Hepatocyte (in vitro differentiated cells): ENCODE results near the gene STK32B. TPM values are rescaled to one million over a fixed set of nuclear protein-coding genes. Genes with fewer than 3 reads are reported as not detected.

Source experiments
- DNase-seq: peaks from one replicate; pipeline ENCODE4 v3.0.0-alpha.2; 2016; ENCODE audit warnings: low spot score
- H2AFZ ChIP-seq: fragments of 200-600 bp; sonication (generic); 2 replicates; pipeline ENCODE4 v1.6.0; 2016; ENCODE audit warnings: antibody characterized with exemption, mild to moderate bottlenecking
- H3K27ac ChIP-seq: fragments of 200-600 bp; sonication (generic); 2 replicates; pipeline ENCODE4 v1.5.1; 2016; ENCODE audit warnings: mild to moderate bottlenecking
- H3K27me3 ChIP-seq: fragments of 200-600 bp; sonication (generic); 2 replicates; pipeline ENCODE4 v1.6.1; 2016
- H3K36me3 ChIP-seq: fragments of 200-600 bp; sonication (generic); replicated peaks from 2 replicates; pipeline ENCODE4 v1.5.1; 2016; ENCODE audit warnings: low read depth; ENCODE audit not compliant: insufficient read depth
- H3K4me1 ChIP-seq: fragments of 200-600 bp; sonication (generic); 2 replicates; pipeline ENCODE4 v1.5.1; 2016; ENCODE audit warnings: mild to moderate bottlenecking, moderate library complexity; ENCODE audit not compliant: insufficient read depth
- H3K4me2 ChIP-seq: fragments of 200-600 bp; sonication (generic); 2 replicates; pipeline ENCODE4 v1.6.0; 2016
- H3K4me3 ChIP-seq: fragments of 200-600 bp; sonication (generic); 2 replicates; pipeline ENCODE4 v1.5.1; 2016; ENCODE audit warnings: mild to moderate bottlenecking
- H3K79me2 ChIP-seq: fragments of 200-600 bp; sonication (generic); 2 replicates; pipeline ENCODE4 v1.6.0; 2017; ENCODE audit warnings: mild to moderate bottlenecking
- H3K9me2 ChIP-seq: fragments of 200-600 bp; sonication (generic); replicated peaks from 2 replicates; pipeline ENCODE4 v1.6.0; 2017; ENCODE audit warnings: mild to moderate bottlenecking; ENCODE audit not compliant: insufficient read depth
- H3K9me3 ChIP-seq: fragments of 200-600 bp; sonication (generic); 2 replicates; pipeline ENCODE4 v1.5.1; 2016; ENCODE audit warnings: low read depth, mild to moderate bottlenecking
- H4K20me1 ChIP-seq: fragments of 200-600 bp; sonication (generic); 2 replicates; pipeline ENCODE4 v1.6.0; 2016; ENCODE audit warnings: mild to moderate bottlenecking; ENCODE audit not compliant: insufficient read depth, poor library complexity, severe bottlenecking
- CTCF ChIP-seq: fragments of 200-600 bp; sonication (generic); IDR thresholded peaks from 2 replicates; pipeline ENCODE4 v1.5.1; 2016; ENCODE audit warnings: antibody characterized with exemption, mild to moderate bottlenecking; ENCODE audit not compliant: poor library complexity
- EZH2 ChIP-seq: fragments of 200-600 bp; sonication (generic); IDR thresholded peaks from 2 replicates; pipeline ENCODE4 v1.6.1; 2016; ENCODE audit warnings: antibody characterized with exemption, mild to moderate bottlenecking, borderline replicate concordance
- EZH2phosphoT487 ChIP-seq: fragments of 200-600 bp; sonication (generic); IDR thresholded peaks from one replicate; pipeline ENCODE4 v1.6.1; 2018; ENCODE audit warnings: antibody characterized with exemption, mild to moderate bottlenecking, low read depth, moderate library complexity; ENCODE audit not compliant: unreplicated experiment, severe bottlenecking
- WGBS: methylation state at CpG from one replicate; pipeline ENCODE4 v1.1.6; 2016; ENCODE audit warnings: low lambda C conversion rate; ENCODE audit errors: missing lambda C conversion rate; 5-methylcytosine and 5-hydroxymethylcytosine counted together
- polyA plus RNA-seq: library from polyadenylated mRNA; unstranded; fragments of >200 nt; fragmentation: Nextera tagmentation; extraction: Ambion mirVana; gene quantifications from 2 replicates; pipeline ENCODE4 v1.2.1, GENCODE V29; 2016
- total RNA-seq: library from RNA; depleted of rRNA; stranded (reverse); fragments of >200 nt; gene quantifications from 2 replicates; pipeline ENCODE4 v1.2.3, GENCODE V29; 2014

The STK32B gene
- total and polyA plus RNA-seq, 2 experiments from 2014 or later = 0.51 to 1.6 TPM

DNA sequence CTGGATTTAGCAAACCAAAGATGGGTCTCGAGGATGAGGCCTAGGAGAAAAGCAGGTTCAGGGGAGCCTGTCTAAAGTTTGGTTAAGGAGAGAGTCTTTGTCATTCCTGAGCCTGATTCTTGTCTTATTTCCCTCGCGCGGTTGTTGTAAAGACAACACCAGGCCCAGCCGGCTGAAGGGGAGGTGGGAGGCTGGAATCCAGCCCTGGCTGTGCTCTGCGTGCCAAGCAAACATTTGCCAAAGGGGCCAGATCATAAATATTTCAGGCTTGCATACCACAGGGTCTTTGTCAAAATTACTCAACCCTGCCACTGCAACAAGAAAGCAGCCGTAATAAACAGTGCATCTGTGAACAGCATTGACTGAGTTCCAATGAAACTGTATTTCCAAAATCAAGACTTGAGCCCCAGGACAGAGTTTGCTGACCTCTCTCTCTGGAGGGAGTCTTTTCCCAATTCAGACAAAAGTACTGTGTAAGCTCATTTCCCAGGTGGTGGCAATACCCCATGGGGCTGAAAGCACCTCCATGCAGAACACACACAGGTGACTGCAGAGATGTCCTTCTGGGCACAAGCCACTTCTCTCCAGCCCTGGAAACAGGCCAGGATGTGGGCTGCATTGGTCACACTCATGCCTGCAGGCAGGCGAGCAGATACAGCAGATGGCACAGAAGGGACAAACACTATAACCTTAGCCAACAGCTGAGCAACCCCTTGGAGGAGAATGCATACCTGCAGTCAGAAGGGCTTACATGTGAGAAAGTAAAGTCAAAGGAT is 320.3 kb downstream of the STK32B start:
- H3K27ac ChIP-seq = no peak overlapping the region
- H3K4me2 ChIP-seq = no peak overlapping the region
- no peak overlapping the region for H3K4me3 ChIP-seq
- H3K79me2 ChIP-seq = no peaks in the 10 kb centered on the region
- DNase-seq = no peak
- H3K27me3 ChIP-seq = no peaks in the 10 kb centered on the region
- no peaks in the 10 kb centered on the region for H4K20me1 ChIP-seq
- no peaks in the 10 kb centered on the region for H3K36me3 ChIP-seq
- H2AFZ ChIP-seq = no peak overlapping the region
- WGBS = 66% methylated on average over 8 of the region's 8 CpGs
- no peak for TF ChIP-seq EZH2phosphoT487
- no peaks in the 10 kb centered on the region for H3K4me1 ChIP-seq
- H3K9me2 ChIP-seq = no peaks in the 10 kb centered on the region
- H3K9me3 ChIP-seq = no peaks in the 10 kb centered on the region

DNA sequence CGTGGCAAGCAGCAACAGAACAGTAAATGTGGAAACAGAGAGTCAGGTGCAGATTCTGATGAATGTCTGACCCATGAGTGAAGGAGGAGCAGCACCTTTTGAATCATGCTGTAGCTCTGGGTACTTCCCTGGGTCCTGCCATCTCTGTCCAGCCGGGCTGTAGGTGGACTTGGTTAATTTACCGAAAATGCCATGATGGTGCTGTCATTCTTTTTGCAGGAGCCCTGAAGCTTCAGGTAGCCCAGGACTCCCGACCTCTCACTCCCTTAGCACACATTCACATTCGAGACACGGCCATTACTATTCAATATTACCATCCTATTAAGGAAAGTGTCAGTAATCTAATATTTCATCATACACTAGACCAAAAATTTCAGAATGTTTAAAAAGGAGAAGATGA is 320.9 kb downstream of the STK32B start:
- Histone ChIP-seq H4K20me1 (no peaks in the 10 kb centered on the region), H3K27ac (no peak overlapping the region), H3K79me2 (no peaks in the 10 kb centered on the region), H3K9me2 (no peaks in the 10 kb centered on the region), H3K4me3 (no peak overlapping the region), H2AFZ (no peak overlapping the region), H3K4me2 (no peak overlapping the region), H3K9me3 (no peaks in the 10 kb centered on the region), H3K27me3 (no peaks in the 10 kb centered on the region), H3K36me3 (no peaks in the 10 kb centered on the region), H3K4me1 (no peaks in the 10 kb centered on the region)
- DNase-seq = no peak
- WGBS = 84% methylated on average over 6 of the region's 6 CpGs
- TF ChIP-seq EZH2phosphoT487 (no peak), EZH2 (no peak), CTCF (no peak)

DNA sequence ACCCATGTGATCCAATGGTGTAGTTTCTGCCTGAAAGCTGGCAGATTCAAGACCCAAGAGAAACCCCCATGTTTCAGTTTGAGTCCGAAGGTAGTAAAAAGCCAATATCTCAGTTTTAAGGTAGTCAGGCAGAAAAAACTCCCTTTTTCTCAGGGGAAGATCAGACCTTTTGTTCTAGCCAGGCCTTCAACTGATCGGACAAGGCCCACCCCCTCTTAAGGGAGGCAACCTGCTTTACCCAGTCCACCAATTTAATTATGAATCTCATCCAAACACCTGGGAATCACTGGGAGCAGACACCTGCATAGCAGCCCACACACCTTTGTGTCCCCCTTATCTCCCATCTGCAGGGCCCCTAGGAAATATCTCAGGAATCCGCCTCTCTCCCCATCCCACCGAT is 322.0 kb downstream of the STK32B start:
- DNase-seq = no peak
- no peaks in the 10 kb centered on the region for H3K4me1 ChIP-seq
- TF ChIP-seq CTCF = no peak
- no peak for TF ChIP-seq EZH2
- TF ChIP-seq EZH2phosphoT487 = no peak
- no peaks in the 10 kb centered on the region for H4K20me1 ChIP-seq
- H2AFZ ChIP-seq = no peak overlapping the region
- H3K27me3 ChIP-seq = no peaks in the 10 kb centered on the region
- H3K36me3 ChIP-seq = no peaks in the 10 kb centered on the region
- H3K27ac ChIP-seq = no peak overlapping the region
- no peaks in the 10 kb centered on the region for H3K79me2 ChIP-seq
- no peak overlapping the region for H3K4me2 ChIP-seq
- no peaks in the 10 kb centered on the region for H3K9me3 ChIP-seq
- H3K4me3 ChIP-seq = no peak overlapping the region
- H3K9me2 ChIP-seq = no peaks in the 10 kb centered on the region
- 90% methylated on average over 4 of the region's 4 CpGs for WGBS

DNA sequence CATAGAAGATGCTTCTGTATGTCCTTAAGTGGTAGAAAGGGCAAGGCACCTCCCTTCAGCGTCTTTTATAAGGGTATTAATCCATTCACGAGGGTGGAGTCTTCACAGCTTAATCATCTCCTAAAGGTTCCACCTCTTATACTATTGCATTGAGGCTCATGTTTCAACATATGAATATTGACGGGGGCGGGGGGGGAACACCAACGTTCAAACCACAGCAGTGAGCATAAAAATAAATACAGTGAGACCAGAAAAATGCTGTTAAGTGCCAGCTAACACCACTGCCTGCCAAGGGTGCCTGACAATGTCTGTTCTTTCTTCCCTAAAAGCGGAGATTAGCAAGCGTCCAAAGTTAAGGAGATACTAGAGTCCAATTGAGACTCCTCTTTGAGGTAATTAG is 323.3 kb downstream of the STK32B start:
- H4K20me1 ChIP-seq = no peaks in the 10 kb centered on the region
- 79% methylated on average over 7 of the region's 7 CpGs for WGBS

More for the DNA sequence above, 323.3 kb downstream of the STK32B start:
- no peak for TF ChIP-seq EZH2phosphoT487
- no peak overlapping the region for H3K27ac ChIP-seq
- H3K9me3 ChIP-seq = no peaks in the 10 kb centered on the region
- H2AFZ ChIP-seq = no peak overlapping the region
- no peak overlapping the region for H3K4me2 ChIP-seq
- no peaks in the 10 kb centered on the region for H3K27me3 ChIP-seq
- no peaks in the 10 kb centered on the region for H3K9me2 ChIP-seq
- H3K79me2 ChIP-seq = no peaks in the 10 kb centered on the region
- no peak overlapping the region for H3K4me3 ChIP-seq
- no peaks in the 10 kb centered on the region for H3K4me1 ChIP-seq
- H3K36me3 ChIP-seq = no peaks in the 10 kb centered on the region
- no peak for DNase-seq
